Chondrocyte (in vitro differentiated cells): ENCODE data around the gene OR5T2. TPM values are rescaled to one million over a fixed set of nuclear protein-coding genes. Genes with fewer than 3 reads are reported as not detected.

ENCODE experiments used
- DNase-seq: peaks from one replicate; pipeline ENCODE4 v3.0.0; 2021; ENCODE audit warnings: mixed read lengths, low spot score
- H3K27ac Mint-ChIP-seq: one replicate; pipeline ENCODE4 v1.8.0; 2021; ENCODE audit warnings: mild to moderate bottlenecking, moderate library complexity, mixed read lengths; ENCODE audit not compliant: unreplicated experiment
- H3K27me3 Mint-ChIP-seq: 2 replicates; pipeline ENCODE4 v1.8.0; 2021; ENCODE audit warnings: low read depth, mixed read lengths
- H3K36me3 Mint-ChIP-seq: 2 replicates; pipeline ENCODE4 v1.8.0; 2021; ENCODE audit warnings: low read depth, mixed read lengths
- H3K4me1 Mint-ChIP-seq: 2 replicates; pipeline ENCODE4 v1.8.0; 2021; ENCODE audit warnings: low read depth, mild to moderate bottlenecking, mixed read lengths
- H3K4me3 Mint-ChIP-seq: one replicate; pipeline ENCODE4 v1.8.0; 2021; ENCODE audit warnings: mild to moderate bottlenecking, moderate library complexity, mixed read lengths; ENCODE audit not compliant: unreplicated experiment
- H3K9me3 Mint-ChIP-seq: 2 replicates; pipeline ENCODE4 v1.8.0; 2021; ENCODE audit warnings: low read depth, mixed read lengths
- total RNA-seq: library from RNA; stranded (reverse); gene quantifications from 3 replicates; pipeline ENCODE4 v1.2.1, GENCODE V29; 2021
- TF ChIP-seq, protein P1 (sequence below): fragments of 200-600 bp; sonication (generic); IDR thresholded peaks from 2 replicates; pipeline ENCODE4 v1.5.0; 2021; ENCODE audit warnings: antibody characterized with exemption, mild to moderate bottlenecking, moderate library complexity

Gene OR5T2
- total RNA-seq, 1 donor from 2014 or later, result not detected

DNA sequence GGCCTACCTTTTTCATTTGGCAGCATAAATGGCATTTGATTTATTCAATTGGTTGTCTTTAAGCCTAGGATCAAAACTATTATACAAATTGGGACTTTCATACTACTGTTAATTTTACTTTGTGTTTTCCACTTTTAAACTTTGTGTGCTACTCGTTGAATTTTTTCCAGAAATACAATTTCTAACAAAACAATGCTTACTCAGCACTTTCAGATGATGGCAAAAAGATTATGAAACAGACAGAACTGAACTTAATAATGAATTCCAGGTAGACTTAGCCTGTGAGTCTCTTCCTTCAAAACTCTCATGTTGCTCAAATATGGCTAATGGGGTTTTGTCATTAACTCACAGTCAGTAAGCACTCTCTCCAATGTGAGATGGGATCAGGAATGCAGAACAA, 26.3 kb downstream of the OR5T2 start:
- H3K27ac Mint-ChIP-seq, result no peak overlapping the region
- H3K27me3 Mint-ChIP-seq, result peaks cover 2% of the 10 kb centered on the region
- H3K4me3 Mint-ChIP-seq, result no peak overlapping the region

DNA sequence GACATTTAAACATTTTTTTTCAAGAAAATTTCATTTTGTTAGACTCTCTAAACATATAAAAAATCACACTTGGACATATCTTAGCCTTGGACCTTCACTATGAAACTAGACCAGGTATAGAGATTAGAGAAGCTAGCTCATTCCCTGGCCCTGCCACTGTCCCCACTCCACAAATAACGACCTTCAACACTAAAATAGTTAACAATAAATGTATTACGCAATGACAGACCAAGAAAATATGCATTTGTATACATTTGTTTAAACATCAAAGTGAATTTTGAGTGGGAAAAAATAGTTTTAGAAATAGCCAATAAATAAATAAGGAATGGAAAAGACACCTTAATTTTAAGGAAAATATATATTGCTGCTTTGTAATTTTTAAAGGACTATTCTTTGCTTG, 36.7 kb downstream of the OR5T2 start:
- H3K36me3 Mint-ChIP-seq, result no peaks in the 10 kb centered on the region
- no peak overlapping the region for H3K27ac Mint-ChIP-seq
- no peak overlapping the region for H3K4me3 Mint-ChIP-seq
- H3K27me3 Mint-ChIP-seq, result no peaks in the 10 kb centered on the region
- no peak for DNase-seq
- H3K4me1 Mint-ChIP-seq, result no peaks in the 10 kb centered on the region
- TF ChIP-seq, protein P1, sequence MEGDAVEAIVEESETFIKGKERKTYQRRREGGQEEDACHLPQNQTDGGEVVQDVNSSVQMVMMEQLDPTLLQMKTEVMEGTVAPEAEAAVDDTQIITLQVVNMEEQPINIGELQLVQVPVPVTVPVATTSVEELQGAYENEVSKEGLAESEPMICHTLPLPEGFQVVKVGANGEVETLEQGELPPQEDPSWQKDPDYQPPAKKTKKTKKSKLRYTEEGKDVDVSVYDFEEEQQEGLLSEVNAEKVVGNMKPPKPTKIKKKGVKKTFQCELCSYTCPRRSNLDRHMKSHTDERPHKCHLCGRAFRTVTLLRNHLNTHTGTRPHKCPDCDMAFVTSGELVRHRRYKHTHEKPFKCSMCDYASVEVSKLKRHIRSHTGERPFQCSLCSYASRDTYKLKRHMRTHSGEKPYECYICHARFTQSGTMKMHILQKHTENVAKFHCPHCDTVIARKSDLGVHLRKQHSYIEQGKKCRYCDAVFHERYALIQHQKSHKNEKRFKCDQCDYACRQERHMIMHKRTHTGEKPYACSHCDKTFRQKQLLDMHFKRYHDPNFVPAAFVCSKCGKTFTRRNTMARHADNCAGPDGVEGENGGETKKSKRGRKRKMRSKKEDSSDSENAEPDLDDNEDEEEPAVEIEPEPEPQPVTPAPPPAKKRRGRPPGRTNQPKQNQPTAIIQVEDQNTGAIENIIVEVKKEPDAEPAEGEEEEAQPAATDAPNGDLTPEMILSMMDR, result no peak
- peaks cover 5% of the 10 kb centered on the region for H3K9me3 Mint-ChIP-seq

More for the DNA sequence above, 26.3 kb downstream of the OR5T2 start:
- no peak for DNase-seq
- H3K4me1 Mint-ChIP-seq, result no peaks in the 10 kb centered on the region
- H3K36me3 Mint-ChIP-seq, result no peaks in the 10 kb centered on the region
- peaks cover 6% of the 10 kb centered on the region for H3K9me3 Mint-ChIP-seq
- TF ChIP-seq, protein P1, result no peak

DNA sequence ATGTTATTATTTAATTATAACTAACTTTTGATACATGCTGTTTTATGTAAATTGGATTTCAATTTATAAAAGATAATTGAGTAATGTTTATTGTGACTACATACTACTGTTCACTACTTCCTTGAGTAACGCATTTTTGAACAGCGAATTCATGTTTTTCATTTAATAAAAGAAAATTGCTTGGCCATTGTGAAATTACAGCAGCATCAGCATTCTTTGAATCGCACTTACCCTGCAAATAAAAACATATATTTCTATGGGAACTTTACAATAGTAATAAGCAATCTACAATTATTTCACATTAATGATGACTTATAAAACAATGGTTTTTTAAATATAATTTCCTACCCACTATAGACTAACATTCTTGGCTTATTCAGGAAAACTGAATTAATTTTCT, 37.4 kb downstream of the OR5T2 start:
- Mint-ChIP-seq H3K4me3 (no peak overlapping the region), H3K27me3 (no peaks in the 10 kb centered on the region), H3K4me1 (no peaks in the 10 kb centered on the region), H3K27ac (no peak overlapping the region), H3K9me3 (peaks cover 7% of the 10 kb centered on the region), H3K36me3 (no peaks in the 10 kb centered on the region)
- DNase-seq, result no peak
- TF ChIP-seq, protein P1, result no peak

DNA sequence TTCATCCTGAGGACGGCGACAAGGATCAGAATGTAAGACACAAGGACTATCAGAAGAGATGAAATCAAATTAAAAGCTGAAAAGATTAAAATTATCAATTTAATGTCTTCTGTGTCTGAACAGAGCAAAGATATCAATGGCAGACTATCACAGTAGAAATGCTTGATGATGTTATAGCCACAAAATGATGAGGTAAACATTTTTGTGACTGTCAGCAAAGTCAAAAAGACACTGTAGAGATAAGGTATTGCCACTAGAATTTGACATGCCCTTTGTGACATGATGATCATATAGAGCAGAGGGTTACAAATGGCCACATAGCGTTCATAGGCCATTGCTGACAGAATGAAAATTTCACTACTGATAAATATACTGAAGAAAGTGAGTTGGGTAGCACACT, 45.5 kb downstream of the OR5T2 start:
- DNase-seq, result no peak
- TF ChIP-seq, protein P1, result no peak
- Mint-ChIP-seq H3K27ac (no peak overlapping the region), H3K27me3 (no peaks in the 10 kb centered on the region), H3K4me3 (no peak overlapping the region), H3K36me3 (no peaks in the 10 kb centered on the region), H3K4me1 (no peaks in the 10 kb centered on the region), H3K9me3 (peaks cover 17% of the 10 kb centered on the region)

DNA sequence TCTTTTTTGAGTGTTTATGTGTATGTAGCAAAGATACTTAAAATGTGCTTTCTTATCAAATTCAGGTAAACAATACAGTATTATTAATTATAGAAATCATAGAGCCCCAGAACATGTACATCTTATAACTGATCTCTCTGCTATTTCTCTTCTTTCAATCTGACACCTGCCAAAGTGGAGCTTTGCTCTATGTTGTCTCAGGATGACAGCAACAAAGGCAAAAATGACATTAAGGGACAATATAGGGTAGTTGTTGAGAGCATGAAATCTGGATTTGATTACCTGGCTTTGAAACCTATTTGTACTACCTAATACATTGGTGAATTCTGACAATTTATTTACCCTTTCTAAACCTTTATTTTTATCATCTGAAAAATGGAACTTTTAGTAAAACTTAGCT, 50.6 kb downstream of the OR5T2 start:
- Mint-ChIP-seq H3K9me3 (peaks cover 19% of the 10 kb centered on the region), H3K4me3 (no peak overlapping the region), H3K27me3 (no peaks in the 10 kb centered on the region), H3K27ac (no peak overlapping the region), H3K36me3 (no peaks in the 10 kb centered on the region), H3K4me1 (no peaks in the 10 kb centered on the region)
- TF ChIP-seq, protein P1, result no peak
- no peak for DNase-seq

Other genes with a start within 250 kb of the OR5T2 start
- not detected in 3 replicates for gene OR5F1, start 239.6 kb downstream of the OR5T2 start, total RNA-seq
- gene OR5AS1, start 206.6 kb downstream of the OR5T2 start, total RNA-seq, result not detected in 3 replicates
- gene OR8I2, start 140.9 kb downstream of the OR5T2 start, total RNA-seq, result not detected in 3 replicates
- not detected in 3 replicates for gene OR8H2, start 130.6 kb downstream of the OR5T2 start, total RNA-seq
- not detected in 3 replicates for gene OR8H3, start 111.9 kb downstream of the OR5T2 start, total RNA-seq
- not detected in 3 replicates for gene OR8J3, start 94.1 kb downstream of the OR5T2 start, total RNA-seq
- not detected in 3 replicates for gene OR8K5, start 73.9 kb downstream of the OR5T2 start, total RNA-seq
- gene OR5J2, start 57.6 kb downstream of the OR5T2 start, total RNA-seq, result not detected in 3 replicates
- gene OR5T3, start 18.0 kb upstream of the OR5T2 start, total RNA-seq, result not detected in 3 replicates
- not detected in 3 replicates for gene OR5T1, start 39.9 kb upstream of the OR5T2 start, total RNA-seq
- not detected in 3 replicates for gene OR8H1, start 58.0 kb upstream of the OR5T2 start, total RNA-seq
- gene OR8K3, start 80.9 kb upstream of the OR5T2 start, total RNA-seq, result not detected in 3 replicates
- not detected in 3 replicates for gene OR8K1, start 111.8 kb upstream of the OR5T2 start, total RNA-seq
- not detected in 3 replicates for gene OR8J1, start 120.0 kb upstream of the OR5T2 start, total RNA-seq
- gene OR8U1, start 141.4 kb upstream of the OR5T2 start, total RNA-seq, result not detected in 3 replicates
- not detected in 3 replicates for gene OR5AL1, start 178.4 kb upstream of the OR5T2 start, total RNA-seq
- not detected in 3 replicates for gene OR5M3, start 239.1 kb upstream of the OR5T2 start, total RNA-seq